Measurements from ENCODE around the gene THBS1.

DNA sequence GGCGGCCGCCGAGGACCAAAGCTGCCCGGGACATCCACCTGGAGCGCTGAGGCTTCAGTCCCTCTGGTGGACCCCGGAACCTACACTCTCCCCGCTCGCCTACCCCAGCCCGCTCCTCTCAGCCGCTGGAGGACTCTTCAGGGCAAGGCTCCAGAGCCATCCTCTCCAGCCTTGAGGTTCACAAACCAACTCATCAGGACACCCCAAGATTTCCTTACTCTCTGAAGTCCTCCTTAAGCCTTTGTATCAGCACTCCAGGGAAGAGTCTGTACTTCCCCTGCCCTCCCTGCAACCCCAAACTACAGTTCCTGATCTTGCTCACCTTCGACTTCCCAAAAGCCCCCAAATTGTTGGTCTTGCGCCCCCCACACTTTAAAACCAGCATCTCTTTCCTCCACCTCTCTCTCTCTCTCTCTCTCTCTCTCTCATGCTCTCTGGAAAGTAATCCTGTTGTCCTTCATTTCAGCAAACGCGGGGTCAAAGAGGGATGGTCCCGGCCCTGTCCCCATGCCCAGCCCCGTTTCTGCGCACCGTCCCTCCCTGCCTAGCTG is 438 bp downstream of the THBS1 start:
- TF ChIP-seq, protein P1, sequence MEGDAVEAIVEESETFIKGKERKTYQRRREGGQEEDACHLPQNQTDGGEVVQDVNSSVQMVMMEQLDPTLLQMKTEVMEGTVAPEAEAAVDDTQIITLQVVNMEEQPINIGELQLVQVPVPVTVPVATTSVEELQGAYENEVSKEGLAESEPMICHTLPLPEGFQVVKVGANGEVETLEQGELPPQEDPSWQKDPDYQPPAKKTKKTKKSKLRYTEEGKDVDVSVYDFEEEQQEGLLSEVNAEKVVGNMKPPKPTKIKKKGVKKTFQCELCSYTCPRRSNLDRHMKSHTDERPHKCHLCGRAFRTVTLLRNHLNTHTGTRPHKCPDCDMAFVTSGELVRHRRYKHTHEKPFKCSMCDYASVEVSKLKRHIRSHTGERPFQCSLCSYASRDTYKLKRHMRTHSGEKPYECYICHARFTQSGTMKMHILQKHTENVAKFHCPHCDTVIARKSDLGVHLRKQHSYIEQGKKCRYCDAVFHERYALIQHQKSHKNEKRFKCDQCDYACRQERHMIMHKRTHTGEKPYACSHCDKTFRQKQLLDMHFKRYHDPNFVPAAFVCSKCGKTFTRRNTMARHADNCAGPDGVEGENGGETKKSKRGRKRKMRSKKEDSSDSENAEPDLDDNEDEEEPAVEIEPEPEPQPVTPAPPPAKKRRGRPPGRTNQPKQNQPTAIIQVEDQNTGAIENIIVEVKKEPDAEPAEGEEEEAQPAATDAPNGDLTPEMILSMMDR (IDR thresholded peaks at IDR 0.05): no peak
- no peak for TF ChIP-seq EZH2 (IDR thresholded peaks at IDR 0.05; ENCODE audit: borderline replicate concordance, insufficient read depth, low read depth, low read length, poor library complexity, severe bottlenecking)
